ENCODE data around the gene EID2.

Gene EID2

GRCh38 chr19:39512988-39513387 lies 27.0 kb downstream of the EID2 start:
- no peak for DNase-seq (ENCODE audit: low read depth, low spot score)
- CTCF ChIA-PET, result interaction anchor here (3.6 to 7.0 kb wide), 2 partner anchors 10 to 20 kb away, joined by 15 to 28 read pairs; partner anchors contain the start of gene EID2B
- TF ChIP-seq CTCF (IDR thresholded peaks at IDR 0.05; ENCODE audit: insufficient read depth, low read length, missing control alignments), result no peak
- POLR2A ChIA-PET, result no interaction called here
- H3K4me3 ChIP-seq (ENCODE audit: low read depth, low read length), result no peak overlapping the region

GRCh38 chr19:39509233-39509632 lies 30.7 kb downstream of the EID2 start:
- CTCF ChIA-PET, result interaction anchor here (7.0 kb wide), 1 partner anchor 24 kb away, joined by 28 read pairs; the partner anchor contains the start of gene EID2B
- TF ChIP-seq CTCF (IDR thresholded peaks at IDR 0.05; ENCODE audit: insufficient read depth, low read length, missing control alignments), result no peak
- DNase-seq (ENCODE audit: low read depth, low spot score), result no peak
- POLR2A ChIA-PET, result no interaction called here
- no peak overlapping the region for H3K4me3 ChIP-seq (ENCODE audit: low read depth, low read length)

GRCh38 chr19:39508629-39509028 lies 31.3 kb downstream of the EID2 start:
- no peak overlapping the region for H3K4me3 ChIP-seq (ENCODE audit: low read depth, low read length)
- DNase-seq (ENCODE audit: low read depth, low spot score), result no peak
- CTCF ChIA-PET, result interaction anchor here (1.5 to 7.0 kb wide), 2 partner anchors 25 to 28 kb away, joined by 3 to 28 read pairs; partner anchors contain the start of gene EID2B
- no peak for TF ChIP-seq CTCF (IDR thresholded peaks at IDR 0.05; ENCODE audit: insufficient read depth, low read length, missing control alignments)
- POLR2A ChIA-PET, result no interaction called here

- POLR2A ChIA-PET, result interaction anchor here (0.6 kb wide), 1 partner anchor 72 kb away, joined by 4 read pairs; the partner anchor contains the start of gene RPS16
- no peak for TF ChIP-seq CTCF (IDR thresholded peaks at IDR 0.05; ENCODE audit: insufficient read depth, low read length, missing control alignments)
- CTCF ChIA-PET, result interaction anchor here (0.9 to 1.9 kb wide), 5 partner anchors 10 to 34 kb away, joined by 3 to 6 read pairs (median 4); no protein-coding TSS in a partner anchor
Measured at GRCh38 chr19:39507715-39508364, 32.1 kb downstream of the EID2 start.

GRCh38 chr19:39506944-39507714 lies 32.8 kb downstream of the EID2 start:
- ChIA-PET CTCF (interaction anchor here (0.9 to 1.9 kb wide), 5 partner anchors 9 to 33 kb away, joined by 3 to 6 read pairs (median 4); no protein-coding TSS in a partner anchor), POLR2A (interaction anchor here (0.6 kb wide), 1 partner anchor 72 kb away, joined by 4 read pairs; the partner anchor contains the start of gene RPS16)
- TF ChIP-seq CTCF (IDR thresholded peaks at IDR 0.05; ENCODE audit: insufficient read depth, low read length, missing control alignments), result no peak
- H3K4me3 ChIP-seq (ENCODE audit: low read depth, low read length), result peak overlapping the region; percentile 65
- no peak for DNase-seq (ENCODE audit: low read depth, low spot score)

More at GRCh38 chr19:39507715-39508364, 32.1 kb downstream of the EID2 start:
- no peak for DNase-seq (ENCODE audit: low read depth, low spot score)
- H3K4me3 ChIP-seq (ENCODE audit: low read depth, low read length), result peak overlapping the region; percentile 65

GRCh38 chr19:39506598-39506943 lies 33.4 kb downstream of the EID2 start:
- peak overlapping the region; percentile 65 for H3K4me3 ChIP-seq (ENCODE audit: low read depth, low read length)
- CTCF ChIA-PET, result interaction anchor here (1.2 to 1.9 kb wide), 2 partner anchors 9 to 32 kb away, joined by 4 to 6 read pairs; no protein-coding TSS in a partner anchor
- TF ChIP-seq CTCF (IDR thresholded peaks at IDR 0.05; ENCODE audit: insufficient read depth, low read length, missing control alignments), result no peak
- no peak for DNase-seq (ENCODE audit: low read depth, low spot score)
- POLR2A ChIA-PET, result interaction anchor here (0.6 kb wide), 1 partner anchor 21 kb away, joined by 3 read pairs; no protein-coding TSS in a partner anchor
